Activated CD8-positive, alpha-beta memory T cell treated with anti-CD3 and anti-CD28 coated beads for 36 hours (primary cell): ENCODE measurements around the gene PHC2. TPM values are rescaled to one million over a fixed set of nuclear protein-coding genes. Genes with fewer than 3 reads are reported as not detected.

Source experiments
- CTCF ChIA-PET: fragments of 350-600 bp; sonication (Branson Sonifier 250); formaldehyde crosslinking; loops from one replicate; lab custom pipeline; 2021; ENCODE audit warnings: antibody characterized with exemption; lab: Charles Lee
- POLR2A ChIA-PET: fragments of 350-600 bp; sonication (Branson Sonifier 250); formaldehyde crosslinking; loops from one replicate; lab custom pipeline; 2021; ENCODE audit warnings: antibody characterized with exemption; lab: Charles Lee
- total RNA-seq, 2 experiments: library from RNA; stranded (reverse); gene quantifications; one replicate each; pipeline ENCODE4 v1.2.3, GENCODE V29; 2021

Gene PHC2
- total RNA-seq, 2 experiments from 2014 or later = 23.9 to 25.5 TPM

GRCh38 chr1:33275706-33276572, 155.0 kb downstream of the PHC2 start:
- POLR2A ChIA-PET = no interaction called here
- CTCF ChIA-PET = no interaction called here

GRCh38 chr1:33275195-33275594, 155.7 kb downstream of the PHC2 start:
- ChIA-PET CTCF (no interaction called here), POLR2A (no interaction called here)

- POLR2A ChIA-PET = no interaction called here
- CTCF ChIA-PET = no interaction called here
These were observed 156.4 kb downstream of the PHC2 start for GRCh38 chr1:33274446-33274845.

- POLR2A ChIA-PET = no interaction called here
These were observed 156.9 kb downstream of the PHC2 start for GRCh38 chr1:33273961-33274371.

More at GRCh38 chr1:33273961-33274371, 156.9 kb downstream of the PHC2 start:
- CTCF ChIA-PET = no interaction called here

Other genes with a start within 250 kb of the PHC2 start
- gene TRIM62, start 249.1 kb downstream of the PHC2 start, total RNA-seq = 1 to 10 TPM; 4.5 to 5.3 TPM
- 1 to 10 TPM; 7.8 to 7.9 TPM for gene ZNF362, start 174.6 kb downstream of the PHC2 start, total RNA-seq
- gene A3GALT2, start 110.0 kb downstream of the PHC2 start, total RNA-seq = not detected
- 1 to 10 TPM; 3.5 to 3.9 TPM for gene ZSCAN20, start 41.5 kb upstream of the PHC2 start, total RNA-seq